Lower lobe of right lung (tissue), 2 donors: ENCODE measurements around the gene ZNF780A. TPM values are rescaled to one million over a fixed set of nuclear protein-coding genes. Genes with fewer than 3 reads are reported as not detected.

Source experiments
- ATAC-seq, 2 donors: fragments of 200-7000 bp; cut with Tn5 transposase; one replicate each; pipeline ENCODE4 v1.9.1; 2020 to 2022; ENCODE audit warnings: mild to moderate bottlenecking in 2 of 2, moderate library complexity in 2 of 2
- DNase-seq: peaks from one replicate; pipeline ENCODE4 v3.0.0-alpha.2; 2020
- H3K27ac ChIP-seq: fragments of 200-600 bp; one replicate; pipeline ENCODE4 v1.8.0; 2022
- H3K27me3 ChIP-seq: fragments of 200-600 bp; one replicate; pipeline ENCODE4 v1.8.0; 2022; ENCODE audit warnings: low read depth
- H3K36me3 ChIP-seq: fragments of 200-600 bp; one replicate; pipeline ENCODE4 v1.8.0; 2022; ENCODE audit warnings: mild to moderate bottlenecking
- H3K4me1 ChIP-seq: fragments of 200-600 bp; one replicate; pipeline ENCODE4 v1.8.0; 2022
- H3K4me3 ChIP-seq: fragments of 200-600 bp; one replicate; pipeline ENCODE4 v1.8.0; 2022; ENCODE audit warnings: mild to moderate bottlenecking
- H3K9me3 ChIP-seq: fragments of 200-600 bp; one replicate; pipeline ENCODE4 v1.8.0; 2022
- CTCF ChIP-seq: fragments of 200-600 bp; IDR thresholded peaks from one replicate; pipeline ENCODE4 v1.8.0; 2022; ENCODE audit warnings: antibody characterized with exemption, mild to moderate bottlenecking
- intact Hi-C: fragments of 100-400 bp; cut with DNase I; formaldehyde crosslinking; loops from one replicate; pipeline ENCODE4 v1.11.0; 2022
- long read RNA-seq: library from polyadenylated mRNA; unstranded; transcript quantifications from one replicate; pipeline ENCODE4 v2.0.0, GENCODE V29; 2021
- total RNA-seq: library from RNA; stranded (reverse); fragmentation: NEBNext Ultra II Directional; extraction: Animal tissue kit (Norgen Biotek cat#: 25700); gene quantifications from one replicate; pipeline ENCODE4 v1.2.1, GENCODE V29; 2021
- donor health status: DM: no; HTN: yes; CAD: no; lungs with severe emphysema.

ZNF780A gene
- 23.5 TPM for total RNA-seq
- long read RNA-seq, full-length matches to known transcripts = 5 of 8 reads
- long read RNA-seq, partial matches to known transcripts = 0 of 8 reads
- long read RNA-seq, other reads (novel, unspliced or antisense) = 3 of 8 reads

- DNase-seq (peak; percentile 84), ATAC-seq (peak; percentile 96 to 99)
- Histone ChIP-seq H3K27ac (peak within 1 kb of the TSS; percentile 96), H3K4me1 (peaks cover 20% of the 10 kb centered on the region), H3K4me3 (peak within 1 kb of the TSS; percentile 79), H3K27me3 (peaks cover 9% of the 10 kb centered on the region), H3K36me3 (no peaks in the 10 kb centered on the region), H3K9me3 (no peaks in the 10 kb centered on the region)
- intact Hi-C loops = no loop called here
- no peak for TF ChIP-seq CTCF
Observed at GRCh38 chr19:40090241-40091204, at the start of gene ZNF780A. ZNF780A (minus strand) TSS chr19:40090943; CDS start chr19:40084753, 6,190 bp downstream.

GRCh38 chr19:40139533-40140287 is 49.0 kb upstream of the ZNF780A start:
- intact Hi-C loops = no loop called here
- peak; percentile 66 for TF ChIP-seq CTCF
- no peak for DNase-seq
- H3K4me3 ChIP-seq = no peak overlapping the region
- H3K27me3 ChIP-seq = peaks cover 8% of the 10 kb centered on the region
- no peaks in the 10 kb centered on the region for H3K36me3 ChIP-seq
- H3K4me1 ChIP-seq = no peaks in the 10 kb centered on the region
- H3K27ac ChIP-seq = no peak overlapping the region
- H3K9me3 ChIP-seq = no peaks in the 10 kb centered on the region
- ATAC-seq = peak; percentile 45 to 53

- H3K9me3 ChIP-seq = no peaks in the 10 kb centered on the region
- H3K4me3 ChIP-seq = no peak overlapping the region
- no peak for TF ChIP-seq CTCF
- intact Hi-C loops = no loop called here
- no peak overlapping the region for H3K27ac ChIP-seq
- H3K36me3 ChIP-seq = no peaks in the 10 kb centered on the region
- no peak for DNase-seq
- ATAC-seq = no peak
- H3K4me1 ChIP-seq = no peaks in the 10 kb centered on the region
- peaks cover 8% of the 10 kb centered on the region for H3K27me3 ChIP-seq
Observed at GRCh38 chr19:40136818-40137217, 46.1 kb upstream of the ZNF780A start.

- no peaks in the 10 kb centered on the region for H3K4me1 ChIP-seq
- DNase-seq (no peak), ATAC-seq (no peak)
- intact Hi-C loops = no loop called here
- H3K4me3 ChIP-seq = no peak overlapping the region
- TF ChIP-seq CTCF = no peak
- peaks cover 8% of the 10 kb centered on the region for H3K27me3 ChIP-seq
- H3K9me3 ChIP-seq = no peaks in the 10 kb centered on the region
- no peak overlapping the region for H3K27ac ChIP-seq
- H3K36me3 ChIP-seq = no peaks in the 10 kb centered on the region
Observed at GRCh38 chr19:40134866-40135265, 44.1 kb upstream of the ZNF780A start.

GRCh38 chr19:40133491-40133890 is 42.7 kb upstream of the ZNF780A start:
- intact Hi-C loops = no loop called here
- Histone ChIP-seq H3K4me3 (no peak overlapping the region), H3K4me1 (no peaks in the 10 kb centered on the region), H3K36me3 (no peaks in the 10 kb centered on the region), H3K27ac (no peak overlapping the region), H3K27me3 (peaks cover 8% of the 10 kb centered on the region), H3K9me3 (no peaks in the 10 kb centered on the region)
- no peak for ATAC-seq
- no peak for DNase-seq
- TF ChIP-seq CTCF = no peak
